Osteocyte (in vitro differentiated cells): ENCODE data around the gene ETV6. TPM values are rescaled to one million over a fixed set of nuclear protein-coding genes. Genes with fewer than 3 reads are reported as not detected.
A peak's percentile ranks its signal among the peaks of the same experiment; 100 is the strongest.

Experiments used
- DNase-seq: peaks from one replicate; pipeline ENCODE4 v3.0.0; 2021; ENCODE audit warnings: mixed read lengths; ENCODE audit not compliant: unreplicated experiment; ENCODE audit errors: extremely low spot score
- H3K27ac Mint-ChIP-seq: one replicate; pipeline ENCODE4 v1.8.0; 2021; ENCODE audit warnings: mild to moderate bottlenecking, mixed read lengths; ENCODE audit not compliant: unreplicated experiment
- H3K27me3 Mint-ChIP-seq: one replicate; pipeline ENCODE4 v1.8.0; 2021; ENCODE audit warnings: mixed read lengths; ENCODE audit not compliant: unreplicated experiment
- H3K36me3 Mint-ChIP-seq: one replicate; pipeline ENCODE4 v1.8.0; 2021; ENCODE audit warnings: mixed read lengths; ENCODE audit not compliant: unreplicated experiment
- H3K4me1 Mint-ChIP-seq: one replicate; pipeline ENCODE4 v1.8.0; 2021; ENCODE audit warnings: mixed read lengths; ENCODE audit not compliant: unreplicated experiment
- H3K4me3 Mint-ChIP-seq: one replicate; pipeline ENCODE4 v1.8.0; 2021; ENCODE audit warnings: mild to moderate bottlenecking, moderate library complexity, mixed read lengths; ENCODE audit not compliant: unreplicated experiment
- H3K9me3 Mint-ChIP-seq: one replicate; pipeline ENCODE4 v1.8.0; 2021; ENCODE audit warnings: mixed read lengths; ENCODE audit not compliant: unreplicated experiment
- total RNA-seq: library from RNA; stranded (reverse); gene quantifications from 2 replicates; pipeline ENCODE4 v1.2.1, GENCODE V29; 2021
- TF ChIP-seq, protein P1 (sequence below): fragments of 200-600 bp; sonication (generic); IDR thresholded peaks from 2 replicates; pipeline ENCODE4 v1.5.0; 2021; ENCODE audit warnings: antibody characterized with exemption, mild to moderate bottlenecking, moderate library complexity

ETV6 gene
- total RNA-seq, 1 donor from 2014 or later: 24.4 TPM

DNA sequence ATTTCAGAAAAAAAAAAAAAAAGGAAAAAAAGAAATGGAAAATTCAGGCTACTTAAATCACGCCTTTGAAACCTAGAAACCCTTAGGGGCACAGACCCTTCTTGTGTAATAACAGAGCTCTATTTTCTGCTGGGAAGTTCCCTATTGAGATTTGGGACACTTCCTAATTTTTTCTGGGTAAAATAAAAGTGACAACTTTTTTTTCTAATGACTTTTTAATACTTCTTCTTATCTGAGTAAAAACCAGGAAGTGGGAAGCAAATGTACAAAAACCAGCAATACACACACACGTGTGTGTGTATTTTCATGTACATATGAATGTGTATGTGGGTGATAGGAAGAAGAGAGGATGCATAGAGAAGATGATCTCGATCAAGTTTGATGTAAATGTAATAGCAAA lies 35.8 kb downstream of the ETV6 start:
- peaks cover 49% of the 10 kb centered on the region for H3K4me1 Mint-ChIP-seq
- H3K27ac Mint-ChIP-seq: peak overlapping the region; percentile 49
- no peaks in the 10 kb centered on the region for H3K27me3 Mint-ChIP-seq
- no peak for DNase-seq
- H3K9me3 Mint-ChIP-seq: no peaks in the 10 kb centered on the region
- TF ChIP-seq, protein P1, sequence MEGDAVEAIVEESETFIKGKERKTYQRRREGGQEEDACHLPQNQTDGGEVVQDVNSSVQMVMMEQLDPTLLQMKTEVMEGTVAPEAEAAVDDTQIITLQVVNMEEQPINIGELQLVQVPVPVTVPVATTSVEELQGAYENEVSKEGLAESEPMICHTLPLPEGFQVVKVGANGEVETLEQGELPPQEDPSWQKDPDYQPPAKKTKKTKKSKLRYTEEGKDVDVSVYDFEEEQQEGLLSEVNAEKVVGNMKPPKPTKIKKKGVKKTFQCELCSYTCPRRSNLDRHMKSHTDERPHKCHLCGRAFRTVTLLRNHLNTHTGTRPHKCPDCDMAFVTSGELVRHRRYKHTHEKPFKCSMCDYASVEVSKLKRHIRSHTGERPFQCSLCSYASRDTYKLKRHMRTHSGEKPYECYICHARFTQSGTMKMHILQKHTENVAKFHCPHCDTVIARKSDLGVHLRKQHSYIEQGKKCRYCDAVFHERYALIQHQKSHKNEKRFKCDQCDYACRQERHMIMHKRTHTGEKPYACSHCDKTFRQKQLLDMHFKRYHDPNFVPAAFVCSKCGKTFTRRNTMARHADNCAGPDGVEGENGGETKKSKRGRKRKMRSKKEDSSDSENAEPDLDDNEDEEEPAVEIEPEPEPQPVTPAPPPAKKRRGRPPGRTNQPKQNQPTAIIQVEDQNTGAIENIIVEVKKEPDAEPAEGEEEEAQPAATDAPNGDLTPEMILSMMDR: no peak
- H3K36me3 Mint-ChIP-seq: peaks cover 5% of the 10 kb centered on the region
- no peak overlapping the region for H3K4me3 Mint-ChIP-seq

DNA sequence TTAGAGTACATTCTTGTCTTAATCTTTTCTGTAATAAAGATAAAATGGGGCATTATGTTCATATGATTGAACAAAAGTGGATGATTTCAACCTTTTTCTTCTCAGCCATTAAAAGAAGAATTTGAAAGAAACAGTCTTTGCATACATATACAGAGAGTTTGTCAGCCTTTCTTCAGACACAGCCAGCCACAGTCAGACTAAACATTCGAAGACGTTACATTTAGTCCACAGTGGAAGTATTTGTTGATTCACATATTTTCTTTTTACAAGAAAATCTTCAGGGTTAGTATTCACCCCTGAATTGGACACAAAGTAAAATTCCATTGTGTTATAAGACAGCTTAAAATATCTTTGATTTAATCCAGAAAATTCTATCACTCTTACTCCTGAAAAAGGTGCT lies 36.2 kb downstream of the ETV6 start:
- Mint-ChIP-seq H3K4me1 (peaks cover 48% of the 10 kb centered on the region), H3K27me3 (no peaks in the 10 kb centered on the region), H3K9me3 (no peaks in the 10 kb centered on the region), H3K36me3 (peaks cover 5% of the 10 kb centered on the region), H3K27ac (peak overlapping the region; percentile 49), H3K4me3 (no peak overlapping the region)
- DNase-seq: no peak
- TF ChIP-seq, protein P1: no peak

DNA sequence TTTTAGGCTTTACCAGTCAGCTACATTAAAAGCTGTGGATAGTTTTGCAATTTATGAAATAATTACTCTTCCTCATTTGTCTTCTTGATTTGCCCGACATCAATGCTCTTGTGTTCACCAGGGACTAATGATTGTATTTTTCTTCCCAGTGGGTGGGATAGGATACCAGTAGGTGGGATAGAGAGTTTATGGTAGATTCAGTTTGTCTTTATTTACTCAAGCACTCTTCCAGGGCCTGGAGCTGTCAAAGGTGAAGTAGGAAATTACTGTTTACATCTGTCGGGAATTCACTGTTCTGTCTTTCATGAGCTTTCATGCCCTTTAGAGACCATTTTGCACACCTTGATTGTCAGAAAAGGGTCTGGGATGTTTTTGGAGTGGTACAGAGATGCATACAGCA lies 36.6 kb downstream of the ETV6 start:
- Mint-ChIP-seq H3K4me3 (no peak overlapping the region), H3K27ac (no peak overlapping the region), H3K4me1 (peaks cover 50% of the 10 kb centered on the region), H3K27me3 (no peaks in the 10 kb centered on the region), H3K36me3 (peaks cover 5% of the 10 kb centered on the region), H3K9me3 (no peaks in the 10 kb centered on the region)
- DNase-seq: no peak
- TF ChIP-seq, protein P1: no peak

DNA sequence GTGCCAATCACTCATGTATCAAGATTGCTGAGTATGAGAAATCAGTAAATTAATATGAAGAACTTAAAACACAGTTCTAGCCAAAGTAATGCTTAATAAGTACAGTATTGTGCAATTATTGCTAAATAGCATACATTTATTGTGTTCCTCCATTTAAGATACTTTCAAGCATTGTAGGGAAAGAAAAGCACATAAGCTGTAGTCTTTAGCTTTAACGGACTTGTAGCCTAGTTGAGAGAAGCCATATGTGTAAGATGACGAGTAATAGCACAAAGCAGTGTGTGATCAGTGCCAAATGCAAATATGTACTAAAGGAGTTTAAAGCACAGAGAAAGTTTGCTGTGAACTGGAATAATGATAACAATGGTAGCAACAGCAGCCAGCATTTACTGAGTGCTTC lies 38.1 kb downstream of the ETV6 start:
- Mint-ChIP-seq H3K4me1 (peaks cover 50% of the 10 kb centered on the region), H3K9me3 (no peaks in the 10 kb centered on the region), H3K36me3 (no peaks in the 10 kb centered on the region), H3K4me3 (no peak overlapping the region), H3K27me3 (no peaks in the 10 kb centered on the region), H3K27ac (no peak overlapping the region)
- TF ChIP-seq, protein P1: no peak
- DNase-seq: no peak

DNA sequence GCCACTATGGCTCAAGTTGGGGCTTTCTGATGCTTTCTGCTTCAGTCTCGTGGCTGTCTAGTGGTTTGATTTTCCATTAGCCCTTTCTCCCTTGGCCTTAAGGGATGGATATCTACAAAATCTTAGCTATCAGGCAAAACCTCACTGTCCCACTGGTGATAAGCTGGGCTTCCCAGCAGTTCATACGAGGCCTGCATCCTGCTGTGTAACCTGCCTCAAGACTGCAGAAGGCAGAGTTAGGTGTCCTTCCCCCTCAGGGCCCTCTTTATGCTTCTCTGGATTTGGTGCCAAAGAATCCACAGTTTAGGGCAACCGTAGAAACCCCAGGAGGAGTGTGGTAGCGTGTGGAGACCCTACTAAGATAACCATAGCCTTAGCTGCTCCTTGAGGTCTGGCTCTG lies 38.9 kb downstream of the ETV6 start:
- TF ChIP-seq, protein P1: no peak
- Mint-ChIP-seq H3K4me3 (no peak overlapping the region), H3K27ac (peak overlapping the region; percentile 72), H3K4me1 (peaks cover 49% of the 10 kb centered on the region), H3K9me3 (no peaks in the 10 kb centered on the region), H3K27me3 (no peaks in the 10 kb centered on the region), H3K36me3 (no peaks in the 10 kb centered on the region)
- DNase-seq: no peak
